Left ventricle myocardium superior (tissue), 1 donor: ENCODE data around the gene GPATCH8. TPM values are rescaled to one million over a fixed set of nuclear protein-coding genes. Genes with fewer than 3 reads are reported as not detected.
A peak's percentile ranks its signal among the peaks of the same experiment; 100 is the strongest.

Source experiments
- ATAC-seq: fragments of 200-7000 bp; cut with Tn5 transposase; one replicate; pipeline ENCODE4 v1.9.1; 2020; ENCODE audit warnings: mild to moderate bottlenecking, moderate library complexity
- DNase-seq: peaks from one replicate; pipeline ENCODE4 v3.0.0-alpha.2; 2020
- intact Hi-C: fragments of 100-400 bp; cut with micrococcal nuclease; formaldehyde crosslinking; loops from one replicate; pipeline ENCODE4 v1.11.0; 2022
- total RNA-seq: library from RNA; stranded (reverse); fragmentation: NEBNext Ultra II Directional; extraction: Animal tissue kit (Norgen Biotek cat#: 25700); gene quantifications from one replicate; pipeline ENCODE4 v1.2.1, GENCODE V29; 2021
- donor health status: DM: no; HTN: yes; CAD: no; lungs with severe emphysema.

The GPATCH8 gene
- total RNA-seq, 1 donor from 2014 or later, result 19.8 TPM

GRCh38 chr17:44467108-44467507 lies 36.1 kb downstream of the GPATCH8 start:
- intact Hi-C loops, result no loop called here
- no peak for ATAC-seq
- DNase-seq, result no peak

- intact Hi-C loops, result no loop called here
- no peak for DNase-seq
- peak; percentile 45 for ATAC-seq
Measured at GRCh38 chr17:44466339-44466738, 36.9 kb downstream of the GPATCH8 start.

GRCh38 chr17:44465897-44466296 lies 37.3 kb downstream of the GPATCH8 start:
- ATAC-seq (no peak), DNase-seq (no peak)
- intact Hi-C loops, result no loop called here

GRCh38 chr17:44465276-44465675 lies 37.9 kb downstream of the GPATCH8 start:
- no peak for DNase-seq
- no peak for ATAC-seq
- intact Hi-C loops, result no loop called here

- intact Hi-C loops, result no loop called here
- no peak for ATAC-seq
- no peak for DNase-seq
Measured at GRCh38 chr17:44464037-44464436, 39.2 kb downstream of the GPATCH8 start.

GRCh38 chr17:44451832-44452231 lies 51.4 kb downstream of the GPATCH8 start:
- intact Hi-C loops, result no loop called here
- ATAC-seq (no peak), DNase-seq (no peak)

- no peak for ATAC-seq
- intact Hi-C loops, result no loop called here
- no peak for DNase-seq
Measured at GRCh38 chr17:44451016-44451627, 52.1 kb downstream of the GPATCH8 start.

GRCh38 chr17:44448412-44448811 lies 54.8 kb downstream of the GPATCH8 start:
- ATAC-seq, result no peak
- DNase-seq, result no peak
- intact Hi-C loops, result no loop called here

- no peak for ATAC-seq
- intact Hi-C loops, result no loop called here
Measured at GRCh38 chr17:44444735-44445105, 58.5 kb downstream of the GPATCH8 start.

GRCh38 chr17:44442806-44443205 lies 60.4 kb downstream of the GPATCH8 start:
- DNase-seq, result no peak
- intact Hi-C loops, result no loop called here
- no peak for ATAC-seq

More at GRCh38 chr17:44444735-44445105, 58.5 kb downstream of the GPATCH8 start:
- DNase-seq, result no peak

GRCh38 chr17:44439168-44439567 lies 64.0 kb downstream of the GPATCH8 start:
- DNase-seq, result no peak
- ATAC-seq, result peak; percentile 41
- intact Hi-C loops, result no loop called here

GRCh38 chr17:44438636-44439035 lies 64.6 kb downstream of the GPATCH8 start:
- intact Hi-C loops, result no loop called here
- ATAC-seq (peak; percentile 95), DNase-seq (no peak)

GRCh38 chr17:44436336-44436735 lies 66.9 kb downstream of the GPATCH8 start:
- no peak for DNase-seq
- no peak for ATAC-seq
- intact Hi-C loops, result no loop called here

GRCh38 chr17:44432254-44433157 lies 70.7 kb downstream of the GPATCH8 start:
- DNase-seq (no peak), ATAC-seq (no peak)
- intact Hi-C loops, result no loop called here

GRCh38 chr17:44424828-44425461 lies 78.3 kb downstream of the GPATCH8 start:
- no peak for ATAC-seq
- intact Hi-C loops, result no loop called here

GRCh38 chr17:44417553-44417952 lies 85.7 kb downstream of the GPATCH8 start:
- ATAC-seq (no peak), DNase-seq (no peak)
- intact Hi-C loops, result no loop called here

More at GRCh38 chr17:44424828-44425461, 78.3 kb downstream of the GPATCH8 start:
- no peak for DNase-seq

- ATAC-seq, result no peak
- intact Hi-C loops, result no loop called here
- no peak for DNase-seq
Measured at GRCh38 chr17:44416558-44417289, 86.5 kb downstream of the GPATCH8 start.

GRCh38 chr17:44414394-44415155 lies 88.6 kb downstream of the GPATCH8 start:
- DNase-seq (no peak), ATAC-seq (no peak)
- intact Hi-C loops, result no loop called here
